ENCODE measurements around the gene STRA8.

DNA sequence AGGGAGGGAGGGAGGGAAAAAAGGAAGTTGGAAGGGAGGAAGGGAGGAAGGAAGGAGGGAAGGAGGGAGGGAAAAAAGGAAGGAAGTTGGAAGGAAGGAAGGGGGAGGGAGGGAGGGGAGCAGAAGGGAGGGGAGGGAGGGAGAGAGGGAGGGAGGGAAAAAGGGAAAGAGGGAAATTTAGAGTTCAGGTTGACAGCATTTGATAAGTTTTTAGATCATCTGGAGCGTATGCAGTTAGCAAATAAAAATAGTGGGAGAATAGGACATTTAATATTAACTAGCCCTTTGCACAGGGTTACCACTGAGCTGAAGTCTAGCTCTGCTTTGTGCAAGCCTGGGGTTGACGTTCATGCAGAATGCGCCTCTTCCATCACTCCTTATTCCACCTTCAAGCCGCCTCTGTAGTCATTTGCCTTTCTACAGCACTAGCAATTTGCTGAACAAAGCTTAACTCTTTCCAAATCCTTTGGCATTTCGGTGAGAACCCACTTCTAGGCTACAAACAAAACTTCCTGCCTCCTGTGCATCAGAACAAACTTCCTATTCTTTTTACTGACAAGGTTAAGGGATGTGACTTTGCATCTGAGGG is 8.6 kb downstream of the STRA8 start:
- TF ChIP-seq, protein P1, sequence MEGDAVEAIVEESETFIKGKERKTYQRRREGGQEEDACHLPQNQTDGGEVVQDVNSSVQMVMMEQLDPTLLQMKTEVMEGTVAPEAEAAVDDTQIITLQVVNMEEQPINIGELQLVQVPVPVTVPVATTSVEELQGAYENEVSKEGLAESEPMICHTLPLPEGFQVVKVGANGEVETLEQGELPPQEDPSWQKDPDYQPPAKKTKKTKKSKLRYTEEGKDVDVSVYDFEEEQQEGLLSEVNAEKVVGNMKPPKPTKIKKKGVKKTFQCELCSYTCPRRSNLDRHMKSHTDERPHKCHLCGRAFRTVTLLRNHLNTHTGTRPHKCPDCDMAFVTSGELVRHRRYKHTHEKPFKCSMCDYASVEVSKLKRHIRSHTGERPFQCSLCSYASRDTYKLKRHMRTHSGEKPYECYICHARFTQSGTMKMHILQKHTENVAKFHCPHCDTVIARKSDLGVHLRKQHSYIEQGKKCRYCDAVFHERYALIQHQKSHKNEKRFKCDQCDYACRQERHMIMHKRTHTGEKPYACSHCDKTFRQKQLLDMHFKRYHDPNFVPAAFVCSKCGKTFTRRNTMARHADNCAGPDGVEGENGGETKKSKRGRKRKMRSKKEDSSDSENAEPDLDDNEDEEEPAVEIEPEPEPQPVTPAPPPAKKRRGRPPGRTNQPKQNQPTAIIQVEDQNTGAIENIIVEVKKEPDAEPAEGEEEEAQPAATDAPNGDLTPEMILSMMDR (IDR thresholded peaks at IDR 0.05): no peak
- no peak for TF ChIP-seq POLR2A (IDR thresholded peaks at IDR 0.05)

Measured in vagina (tissue), 2 donors.